8988T (cell line): Measurements from ENCODE around the gene SLC22A8.
A peak's percentile ranks its signal among the peaks of the same experiment; 100 is the strongest.
"Not testable (repeated sequence)": the region's sequence is repeated elsewhere in the genome, so short reads cannot be mapped to it uniquely, and the experiment has no call there.

ENCODE experiments used
- DNase-seq: peaks from one replicate; pipeline ENCODE4 v3.0.0; 2011

Gene SLC22A8

DNA sequence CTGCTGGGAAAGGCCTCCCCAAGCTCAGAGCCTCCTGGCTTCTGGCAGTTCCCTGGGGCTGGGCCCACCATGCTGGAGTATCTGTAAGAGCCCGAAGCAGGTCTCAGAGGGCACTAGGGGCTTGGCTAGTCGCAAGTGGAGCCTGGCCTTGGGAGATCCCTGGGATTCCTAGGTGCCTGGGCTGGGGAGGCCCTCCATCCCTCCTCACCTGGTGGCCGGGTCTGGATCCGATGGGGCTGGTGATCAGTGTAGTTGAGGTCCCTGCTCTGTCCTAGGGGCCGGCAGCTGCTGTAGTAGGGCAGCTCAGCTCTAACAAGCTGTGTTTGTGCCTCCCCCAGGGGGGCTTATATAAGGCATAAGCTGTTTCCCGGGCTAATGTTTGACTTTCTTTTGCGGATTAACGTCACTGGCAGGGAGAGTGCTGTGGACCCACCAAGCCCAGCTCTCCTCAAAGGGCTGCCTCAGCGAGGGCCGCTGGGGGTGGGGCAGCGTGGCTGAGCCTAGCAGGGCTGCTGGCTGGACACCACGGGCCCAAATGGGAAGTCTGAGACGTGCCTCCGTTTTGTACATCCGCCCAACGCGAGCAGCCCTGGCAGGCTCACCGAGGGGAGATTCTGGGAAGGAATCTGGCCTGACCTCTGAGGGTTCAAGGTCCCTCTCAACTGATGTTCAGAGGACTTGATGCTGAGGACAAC lies at the start of gene SLC22A8:
SLC22A8 (minus strand) TSS at position 321 of the 695 bp plus-strand sequence. CDS start 883 bp downstream, outside the sequence.
- no peak for DNase-seq

GRCh38 chr11:63046203-63046602 lies 30.6 kb upstream of the SLC22A8 start:
- not testable (repeated sequence) for DNase-seq

- DNase-seq, result no peak
Observed at GRCh38 chr11:63042596-63042995, 27.0 kb upstream of the SLC22A8 start.

DNA sequence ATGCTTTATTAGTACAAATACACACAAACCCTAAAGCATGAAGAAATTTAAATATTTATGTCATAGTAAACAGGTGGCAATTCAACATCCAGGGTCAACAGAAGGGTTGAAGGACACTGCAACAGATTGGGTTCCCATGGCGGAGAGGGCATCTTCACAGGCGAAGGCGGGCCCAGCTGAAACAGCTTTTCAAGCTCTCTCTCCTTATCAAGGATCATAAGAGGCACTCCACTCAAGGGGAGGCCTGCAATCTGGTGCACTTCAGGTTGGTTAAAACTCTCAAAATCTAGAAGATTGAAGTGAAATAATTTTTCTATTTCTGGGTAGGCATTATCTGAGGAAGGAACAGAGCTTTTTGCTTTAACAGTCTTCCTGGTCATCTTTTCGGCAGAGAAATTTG lies 16.8 kb upstream of the SLC22A8 start:
- no peak for DNase-seq

- DNase-seq, result peak; percentile 86
Observed at GRCh38 chr11:63023841-63024648, 8.4 kb upstream of the SLC22A8 start.

DNA sequence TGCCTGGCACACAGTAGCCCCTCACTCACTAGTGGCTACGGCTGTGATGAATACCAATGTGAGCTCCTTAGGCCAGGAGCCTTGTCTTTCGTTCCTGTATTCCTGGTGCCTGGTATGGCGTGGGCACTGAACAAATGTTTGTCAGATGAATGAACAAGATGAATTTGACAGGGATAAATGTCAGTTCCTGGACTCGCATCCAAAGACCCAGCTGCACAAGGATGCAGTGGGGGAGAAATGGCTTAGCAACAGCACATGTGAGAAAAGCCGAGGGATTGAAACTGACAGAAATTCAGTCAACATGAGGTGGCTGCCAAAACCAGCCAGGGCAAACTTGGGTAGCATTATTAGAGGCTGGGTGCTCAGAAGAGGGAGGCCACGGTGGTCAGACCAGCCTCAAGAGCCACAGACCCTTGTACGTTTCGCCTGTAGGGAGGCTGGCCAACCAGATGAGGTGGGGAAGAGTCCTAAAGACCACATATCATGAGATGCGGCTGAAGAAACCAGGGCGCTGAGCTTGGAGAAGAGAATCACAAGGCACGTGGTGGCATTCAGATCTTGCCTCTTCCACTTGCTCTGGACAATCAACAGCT lies 7.7 kb upstream of the SLC22A8 start:
- no peak for DNase-seq

- DNase-seq, result no peak
Observed at GRCh38 chr11:63022441-63022840, 6.8 kb upstream of the SLC22A8 start.

DNA sequence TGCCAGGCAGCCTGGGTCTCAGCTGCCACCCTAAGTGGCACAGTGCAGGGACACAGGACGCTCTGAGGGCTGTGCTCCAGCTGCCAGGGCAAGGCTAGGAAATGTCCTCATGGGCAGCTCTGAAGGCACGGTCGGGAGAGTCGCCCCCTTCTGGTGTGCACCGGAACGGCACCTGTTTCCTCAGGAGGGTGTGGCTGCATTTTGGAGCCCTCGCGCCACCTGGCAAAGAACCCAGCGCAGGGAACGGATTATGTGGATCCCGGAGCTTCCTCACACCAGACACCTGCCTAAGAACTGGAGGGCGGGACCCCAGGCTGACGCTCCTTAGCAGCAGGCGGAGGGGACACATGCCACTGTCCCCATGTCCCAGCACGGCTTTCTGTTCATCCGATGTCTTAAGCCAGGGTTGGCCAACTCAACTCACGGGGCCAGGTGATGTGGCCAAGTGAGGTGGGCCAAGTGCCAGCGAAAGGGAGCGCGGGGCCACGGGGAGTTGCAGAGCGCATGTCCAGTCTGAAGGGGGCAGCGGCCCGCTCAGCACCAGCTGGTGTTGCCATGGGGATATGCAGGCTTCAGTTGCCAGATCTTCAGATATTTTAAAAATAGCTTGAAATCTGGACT lies 5.1 kb upstream of the SLC22A8 start:
- peak; percentile 71 for DNase-seq

DNA sequence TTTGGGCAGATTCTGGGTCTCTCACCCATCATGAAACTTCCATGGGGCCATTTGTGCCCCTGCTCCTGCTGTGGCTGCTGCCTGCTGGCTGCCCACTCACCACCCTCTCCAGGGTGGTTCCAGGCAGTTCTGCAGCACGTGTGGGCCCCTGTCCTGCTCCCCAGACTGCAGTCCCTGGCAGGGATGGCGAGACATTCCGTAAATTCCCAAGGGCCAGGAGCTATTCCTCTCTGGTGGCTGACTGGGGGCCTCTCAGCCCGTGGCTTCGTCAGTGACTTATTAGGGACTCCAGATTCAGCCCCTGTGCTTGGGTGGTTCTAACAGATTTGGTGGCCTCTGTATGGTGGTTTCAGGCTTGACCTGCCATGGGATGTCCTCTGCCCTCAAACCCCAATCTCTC lies 3.9 kb upstream of the SLC22A8 start:
- no peak for DNase-seq

DNA sequence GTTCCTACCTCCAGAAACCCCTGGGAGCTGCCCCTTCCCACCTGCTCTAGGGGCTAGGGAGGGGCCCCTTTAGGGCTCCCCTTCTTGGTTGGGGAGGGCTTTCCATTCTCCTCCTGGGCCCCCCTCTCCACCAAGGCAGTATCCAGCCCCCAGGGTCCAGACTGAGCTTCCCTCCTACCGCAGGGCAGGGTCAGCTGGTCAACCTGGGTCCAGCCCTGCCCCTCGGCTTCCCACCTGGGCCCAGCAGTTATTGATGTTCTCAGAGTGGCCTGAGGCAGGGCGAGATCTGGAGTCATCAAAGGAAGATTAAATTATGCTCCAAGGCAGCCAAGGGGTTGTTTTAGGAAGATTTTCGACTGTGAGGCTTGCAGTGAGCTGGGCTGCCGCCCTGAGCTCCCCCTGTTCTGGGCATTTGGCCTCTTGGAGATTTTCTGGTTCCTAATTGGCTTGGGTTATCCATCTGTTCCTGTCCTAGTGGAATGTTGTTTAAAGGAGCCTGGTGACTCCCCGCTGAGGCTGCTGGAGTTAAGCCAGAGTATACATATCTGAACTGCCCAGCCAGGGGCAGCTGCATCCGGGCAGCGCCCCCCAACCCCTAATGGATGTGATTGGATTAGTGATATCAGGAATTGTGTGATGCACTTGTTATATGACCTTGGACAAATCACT lies 1.8 kb upstream of the SLC22A8 start:
- no peak for DNase-seq

DNA sequence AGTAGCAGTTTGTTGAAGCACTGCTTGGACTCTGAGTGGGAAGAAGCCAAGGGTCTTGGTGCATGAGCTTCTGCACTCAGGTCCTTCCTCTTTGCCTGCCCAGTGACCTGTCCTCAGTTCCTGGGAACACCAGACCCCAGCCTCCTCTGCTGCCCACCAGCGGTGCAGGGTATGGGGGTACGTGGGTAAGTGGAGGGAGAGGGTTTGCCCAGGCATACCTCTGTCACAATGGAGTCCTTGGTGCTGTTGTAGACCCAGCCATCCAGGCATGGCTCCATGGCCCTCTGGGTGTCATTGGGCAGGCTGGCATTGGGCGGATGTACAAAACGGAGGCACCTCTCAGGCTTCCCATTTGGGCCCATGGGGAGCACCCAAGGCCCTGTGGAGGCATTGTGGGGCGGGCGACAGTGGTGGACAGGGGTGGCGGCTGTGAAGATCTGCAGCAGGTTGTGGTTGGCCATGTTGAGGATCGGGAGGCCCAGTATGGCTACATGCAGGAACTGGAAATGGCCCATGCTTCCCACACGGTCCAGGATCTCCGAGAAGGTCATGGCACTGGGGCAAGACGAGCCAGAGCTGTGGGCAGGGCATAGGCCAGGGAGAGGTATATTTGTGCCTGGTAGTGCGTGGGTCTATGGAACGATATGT lies 1.1 kb downstream of the SLC22A8 start:
- DNase-seq, result no peak

DNA sequence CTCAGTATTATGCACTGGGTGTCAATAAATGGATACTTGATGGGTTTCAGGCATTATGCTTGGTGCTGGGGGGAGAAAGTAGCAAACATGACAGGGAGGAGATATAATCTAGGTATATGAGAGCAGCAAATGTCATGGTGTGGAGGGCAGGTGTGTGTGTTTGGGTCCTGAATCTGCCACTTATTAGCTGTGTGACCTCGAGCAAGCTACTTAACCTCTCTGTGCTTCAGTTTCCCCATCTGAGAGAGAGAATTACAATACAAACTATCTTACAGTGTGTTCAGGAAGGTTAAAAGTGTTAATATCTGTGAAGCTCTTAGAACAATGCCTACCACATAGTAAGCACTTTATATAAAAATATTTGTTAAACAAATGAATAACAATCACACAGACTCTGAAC lies 2.8 kb downstream of the SLC22A8 start:
- DNase-seq, result no peak

GRCh38 chr11:63012430-63012829 lies 3.2 kb downstream of the SLC22A8 start:
- DNase-seq, result no peak

- DNase-seq, result no peak
Observed at GRCh38 chr11:63010934-63011439, 4.7 kb downstream of the SLC22A8 start.

DNA sequence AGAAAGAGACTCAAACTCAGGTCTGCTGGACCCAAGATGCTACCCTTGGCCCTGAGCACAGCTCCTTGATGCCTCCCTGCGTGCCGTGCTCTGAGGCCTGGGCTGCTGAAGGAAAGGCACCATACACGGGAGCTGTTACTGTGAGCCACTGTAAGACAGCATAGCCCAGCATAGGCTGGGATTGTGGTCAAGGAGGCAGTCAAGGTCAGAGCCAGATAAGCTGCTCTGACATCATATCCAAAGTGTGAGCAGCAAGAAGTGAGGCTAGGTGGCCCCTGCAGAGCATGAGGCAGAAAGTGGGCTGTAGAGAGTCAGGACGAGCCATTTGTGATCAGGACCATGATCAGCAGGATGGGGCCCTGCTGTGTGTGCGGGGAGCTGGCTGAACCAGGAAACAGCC lies 7.7 kb downstream of the SLC22A8 start:
- DNase-seq, result no peak

DNA sequence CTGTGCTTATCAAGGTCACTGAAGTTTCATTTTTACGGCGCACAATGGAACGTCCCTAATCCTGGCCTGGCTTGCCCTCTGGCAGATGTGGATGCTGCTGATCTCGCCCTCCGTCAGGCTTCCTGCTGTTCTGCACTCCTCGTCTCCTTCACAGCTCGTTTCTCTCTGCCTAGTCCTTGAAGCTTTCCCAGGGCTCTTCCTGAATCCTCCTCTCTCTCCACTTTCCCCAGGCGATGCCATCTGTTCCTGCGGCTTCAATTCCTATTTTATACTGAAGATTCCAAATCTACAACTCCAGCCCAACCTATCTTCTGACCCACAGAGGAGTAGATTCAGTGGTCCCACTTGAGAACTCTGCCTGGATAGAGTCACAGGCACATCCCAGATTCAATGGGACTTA lies 14.2 kb downstream of the SLC22A8 start:
- no peak for DNase-seq

- DNase-seq, result no peak
Observed at GRCh38 chr11:62999649-63000048, 16.0 kb downstream of the SLC22A8 start.

GRCh38 chr11:62999156-62999555 lies 16.5 kb downstream of the SLC22A8 start:
- DNase-seq, result no peak

- DNase-seq, result no peak
Observed at GRCh38 chr11:62996271-62996670, 19.4 kb downstream of the SLC22A8 start.

GRCh38 chr11:62994775-62995174 lies 20.9 kb downstream of the SLC22A8 start:
- no peak for DNase-seq

DNA sequence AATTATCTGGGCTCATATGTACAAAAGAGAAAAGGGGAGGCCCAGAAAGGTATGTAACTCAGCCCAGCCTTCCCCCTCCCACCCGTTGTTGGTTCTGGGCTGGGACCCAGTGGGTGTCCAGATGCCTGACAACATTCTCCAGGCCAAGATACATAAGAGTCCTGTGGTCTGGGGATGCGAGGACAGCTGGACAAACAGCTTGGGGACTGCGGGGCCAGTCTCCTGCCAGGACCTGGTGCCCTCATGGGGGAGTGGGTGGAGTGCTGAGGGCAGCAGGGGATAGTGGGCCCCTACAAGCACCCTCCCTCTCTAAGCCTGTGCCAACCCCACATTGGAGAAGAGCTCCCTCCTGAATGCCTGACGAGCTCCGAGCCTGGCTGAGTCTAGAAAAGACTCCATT lies 27.4 kb downstream of the SLC22A8 start:
- DNase-seq, result no peak
